A673 (cell line): ENCODE measurements around the gene TOMM5. TPM values are rescaled to one million over a fixed set of nuclear protein-coding genes. Genes with fewer than 3 reads are reported as not detected.

Source experiments
- Bru-seq: library from RNA; stranded (reverse); fragments of 400-500 nt; gene quantifications from one replicate; lab custom pipeline; 2021; lab: Mats Ljungman, UMichigan
- BruChase-seq, 2 experiments: library from RNA; stranded (reverse); fragments of 400-500 nt; gene quantifications; one replicate each; lab custom pipeline; 2021; lab: Mats Ljungman, UMichigan
- BruUV-seq: library from RNA; stranded (reverse); fragments of 400-500 nt; replicated peaks from 2 replicates; lab custom pipeline; 2021; lab: Mats Ljungman, UMichigan
- CTCF ChIA-PET: fragments of 300-600 bp; sonication (Branson Sonifier 250); formaldehyde crosslinking; loops from one replicate; lab custom pipeline; 2022; ENCODE audit warnings: antibody characterized with exemption; lab: Charles Lee
- POLR2A ChIA-PET: fragments of 300-600 bp; sonication (Branson Sonifier 250); formaldehyde crosslinking; loops from one replicate; lab custom pipeline; 2022; ENCODE audit warnings: antibody characterized with exemption; ENCODE audit not compliant: low non-redundant PET; lab: Charles Lee
- DNase-seq: peaks from one replicate; pipeline ENCODE4 v3.0.0-alpha.2; 2015; ENCODE audit warnings: low spot score
- H3K27ac ChIP-seq: fragments of 200-600 bp; sonication (generic); 2 replicates; pipeline ENCODE4 v1.5.1; 2016; ENCODE audit warnings: mixed run types, low read depth, mild to moderate bottlenecking, mixed read lengths, antibody characterized with exemption, low read length; ENCODE audit not compliant: poor library complexity, severe bottlenecking
- H3K27me3 ChIP-seq: fragments of 200-600 bp; sonication (generic); replicated peaks from 2 replicates; pipeline ENCODE4 v1.6.1; 2017; ENCODE audit warnings: mixed run types, low read depth, mild to moderate bottlenecking, mixed read lengths, antibody characterized with exemption, low read length; ENCODE audit not compliant: insufficient read depth, poor library complexity
- H3K36me3 ChIP-seq: fragments of 200-600 bp; sonication (generic); 2 replicates; pipeline ENCODE4 v1.6.1; 2016; ENCODE audit warnings: mixed run types, mild to moderate bottlenecking, mixed read lengths, antibody characterized with exemption, low read length; ENCODE audit not compliant: insufficient read depth, poor library complexity, severe bottlenecking
- H3K4me1 ChIP-seq: fragments of 200-600 bp; sonication (generic); 2 replicates; pipeline ENCODE4 v1.6.1; 2017; ENCODE audit warnings: mixed run types, mild to moderate bottlenecking, mixed read lengths, antibody characterized with exemption, low read length; ENCODE audit not compliant: insufficient read depth, poor library complexity, severe bottlenecking
- H3K4me3 ChIP-seq: fragments of 200-600 bp; sonication (generic); 2 replicates; pipeline ENCODE4 v1.5.1; 2016; ENCODE audit warnings: low read depth, mixed run types, mild to moderate bottlenecking, mixed read lengths, low read length; ENCODE audit not compliant: poor library complexity, severe bottlenecking
- H3K9me3 ChIP-seq: fragments of 200-600 bp; sonication (generic); 2 replicates; pipeline ENCODE4 v1.6.1; 2016; ENCODE audit warnings: mixed run types, low read depth, mild to moderate bottlenecking, mixed read lengths, antibody characterized with exemption, low read length; ENCODE audit not compliant: poor library complexity, severe bottlenecking
- EZH2 ChIP-seq: fragments of 200-600 bp; sonication (generic); IDR thresholded peaks from 2 replicates; pipeline ENCODE4 v1.6.1; 2017; ENCODE audit warnings: borderline replicate concordance, low read depth, mild to moderate bottlenecking, mixed read lengths, antibody characterized with exemption, low read length; ENCODE audit not compliant: poor library complexity, severe bottlenecking
- intact Hi-C: fragments of 100-400 bp; cut with micrococcal nuclease; formaldehyde crosslinking; loops from one replicate; pipeline ENCODE4 v1.10.0; 2022; ENCODE audit not compliant: unreplicated experiment
- long read RNA-seq: library from polyadenylated mRNA; stranded (forward); transcript quantifications from one replicate; pipeline ENCODE4 v2.0.0, GENCODE V29; 2022
- total RNA-seq: library from RNA; stranded (reverse); gene quantifications from 2 replicates; pipeline ENCODE4 v1.2.3, GENCODE V29; 2021
- TF ChIP-seq, protein P1 (sequence below): fragments of 300-800, 200-600 bp; sonication (generic); conservative IDR thresholded peaks from 2 replicates; pipeline ENCODE4 v1.5.1; 2017; ENCODE audit warnings: low read depth, mild to moderate bottlenecking, antibody characterized with exemption, low read length, moderate library complexity, mixed read lengths

Gene TOMM5
- total RNA-seq (213 and 247 TPM in 2 replicates), Bru-seq, nascent RNA (percentile 96 among the genes with signal in this experiment), BruChase-seq, experiment 1, labeled RNA remaining after a 2-hour chase (percentile 94 among the genes with signal in this experiment), BruChase-seq, experiment 2, labeled RNA remaining after a 6-hour chase (percentile 98 among the genes with signal in this experiment)
- long read RNA-seq, transcript TOMM5-202 (2 exons, 808 nt), result minor isoform, 12 of 366 reads
- long read RNA-seq, transcript TOMM5-203 (2 exons, 789 nt), result minor isoform, 8 of 366 reads
- long read RNA-seq, transcript TOMM5-201 (2 exons, 751 nt), result major isoform, 341 of 366 reads
- long read RNA-seq, partial matches to known transcripts, result 3 of 366 reads
- long read RNA-seq, other reads (novel, unspliced or antisense), result 0 of 366 reads

- peak; percentile 96 for DNase-seq
- Histone ChIP-seq H3K27ac (peak within 1 kb of the TSS; percentile 91), H3K4me3 (peak within 1 kb of the TSS; percentile 89), H3K27me3 (no peaks in the 10 kb centered on the region), H3K36me3 (peaks cover 20% of the 10 kb centered on the region), H3K9me3 (no peaks in the 10 kb centered on the region), H3K4me1 (peaks cover 12% of the 10 kb centered on the region)
- BruUV-seq, result TSS peak; percentile 33
- POLR2A ChIA-PET, result interaction anchor here (0.5 to 0.6 kb wide), 2 partner anchors 12 to 100 kb away, joined by 4 to 18 read pairs; no protein-coding TSS in a partner anchor
- intact Hi-C loops, result loop anchor here (10.0 kb wide), 1 partner anchor 312 kb away; the partner anchor contains the start of gene SLC25A51
- CTCF ChIA-PET, result interaction anchor here (0.6 kb wide), 1 partner anchor 30 kb away, joined by 4 read pairs; no protein-coding TSS in a partner anchor
- TF ChIP-seq, protein P1, sequence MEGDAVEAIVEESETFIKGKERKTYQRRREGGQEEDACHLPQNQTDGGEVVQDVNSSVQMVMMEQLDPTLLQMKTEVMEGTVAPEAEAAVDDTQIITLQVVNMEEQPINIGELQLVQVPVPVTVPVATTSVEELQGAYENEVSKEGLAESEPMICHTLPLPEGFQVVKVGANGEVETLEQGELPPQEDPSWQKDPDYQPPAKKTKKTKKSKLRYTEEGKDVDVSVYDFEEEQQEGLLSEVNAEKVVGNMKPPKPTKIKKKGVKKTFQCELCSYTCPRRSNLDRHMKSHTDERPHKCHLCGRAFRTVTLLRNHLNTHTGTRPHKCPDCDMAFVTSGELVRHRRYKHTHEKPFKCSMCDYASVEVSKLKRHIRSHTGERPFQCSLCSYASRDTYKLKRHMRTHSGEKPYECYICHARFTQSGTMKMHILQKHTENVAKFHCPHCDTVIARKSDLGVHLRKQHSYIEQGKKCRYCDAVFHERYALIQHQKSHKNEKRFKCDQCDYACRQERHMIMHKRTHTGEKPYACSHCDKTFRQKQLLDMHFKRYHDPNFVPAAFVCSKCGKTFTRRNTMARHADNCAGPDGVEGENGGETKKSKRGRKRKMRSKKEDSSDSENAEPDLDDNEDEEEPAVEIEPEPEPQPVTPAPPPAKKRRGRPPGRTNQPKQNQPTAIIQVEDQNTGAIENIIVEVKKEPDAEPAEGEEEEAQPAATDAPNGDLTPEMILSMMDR, result no peak
- no peak for TF ChIP-seq EZH2
Observed at GRCh38 chr9:37592108-37592951, at the start of gene TOMM5. TSS of gene TOMM5 (minus strand) at chr9:37592597. CDS start at chr9:37592532, 65 bp downstream.

DNA sequence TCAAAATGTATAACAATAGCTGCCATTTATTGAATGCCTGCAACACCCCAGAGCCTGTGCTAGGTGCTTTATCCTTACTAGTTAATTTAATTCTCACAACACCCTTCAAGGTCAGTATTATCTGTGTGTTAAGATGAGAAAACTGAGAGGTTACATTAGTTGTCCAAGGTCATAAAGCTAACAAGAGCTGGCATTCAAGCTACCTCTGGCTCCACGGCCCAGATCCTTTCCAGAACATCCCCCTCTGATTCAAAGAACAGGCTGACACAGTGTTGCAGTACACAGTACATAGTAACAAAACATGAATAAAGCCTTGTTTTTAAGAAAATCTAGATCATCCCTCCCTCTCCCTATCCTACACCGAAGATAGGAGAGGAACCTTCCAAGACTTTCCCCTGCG is 48.9 kb upstream of the TOMM5 start:
- no peaks in the 10 kb centered on the region for H3K9me3 ChIP-seq
- H3K27me3 ChIP-seq, result peaks cover 42% of the 10 kb centered on the region
- intact Hi-C loops, result no loop called here
- ChIA-PET POLR2A (no interaction called here), CTCF (no interaction called here)
- H3K36me3 ChIP-seq, result no peaks in the 10 kb centered on the region
- H3K4me3 ChIP-seq, result no peak overlapping the region
- no peak for TF ChIP-seq EZH2
- TF ChIP-seq, protein P1, result no peak
- H3K27ac ChIP-seq, result no peak overlapping the region
- no peak for DNase-seq
- H3K4me1 ChIP-seq, result no peaks in the 10 kb centered on the region
- no TSS peak for BruUV-seq

DNA sequence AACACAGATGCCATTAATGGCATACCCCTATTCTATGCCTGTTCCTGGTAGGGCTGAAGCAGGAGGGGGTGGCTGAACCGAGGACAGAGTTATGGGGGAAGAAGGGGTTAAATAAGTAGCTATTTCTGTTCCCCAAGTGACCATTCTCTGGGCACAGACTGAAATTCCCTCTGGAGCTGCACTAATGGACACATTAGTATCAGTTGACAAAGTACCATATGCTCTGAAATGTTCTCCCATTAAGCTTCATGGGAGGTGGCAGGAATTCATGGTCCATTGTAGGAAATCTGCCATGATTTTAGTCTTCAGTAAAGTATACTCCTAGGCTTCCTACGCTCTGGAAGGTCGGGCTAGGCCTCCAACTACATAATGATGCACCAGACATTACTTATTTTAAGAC is 47.8 kb upstream of the TOMM5 start:
- CTCF ChIA-PET, result no interaction called here
- POLR2A ChIA-PET, result no interaction called here
- TF ChIP-seq EZH2, result no peak
- TF ChIP-seq, protein P1, result no peak
- H3K4me1 ChIP-seq, result no peaks in the 10 kb centered on the region
- H3K27ac ChIP-seq, result no peak overlapping the region
- H3K27me3 ChIP-seq, result peaks cover 31% of the 10 kb centered on the region
- H3K4me3 ChIP-seq, result no peak overlapping the region
- BruUV-seq, result no TSS peak
- H3K36me3 ChIP-seq, result no peaks in the 10 kb centered on the region
- no peaks in the 10 kb centered on the region for H3K9me3 ChIP-seq
- no peak for DNase-seq
- intact Hi-C loops, result no loop called here
